HepG2 (cell line): Measurements from ENCODE around the gene TSC22D1. TPM values are rescaled to one million over a fixed set of nuclear protein-coding genes. Genes with fewer than 3 reads are reported as not detected.

Experiments
- ATAC-seq: fragments of 200-7000 bp; cut with Tn5 transposase; 3 replicates; pipeline ENCODE4 v1.9.1; 2020; ENCODE audit warnings: mild to moderate bottlenecking, moderate library complexity
- BruUV-seq: library from RNA; stranded (reverse); fragments of 400-500 nt; replicated peaks from 2 replicates; lab custom pipeline; 2021; lab: Mats Ljungman, UMichigan
- CTCF ChIA-PET: fragments of 300-600 bp; formaldehyde crosslinking; extraction: SDS; loops from one replicate; lab custom pipeline; 2021; ENCODE audit warnings: low total read pairs, inconsistent platforms, low intra/inter-chr PET ratio; lab: Yijun Ruan, JAX
- POLR2A ChIA-PET: fragments of 350-600 bp; sonication (Branson Sonifier 250); formaldehyde crosslinking; loops from one replicate; lab custom pipeline; 2020; ENCODE audit warnings: antibody characterized with exemption, inconsistent platforms; lab: Yijun Ruan, JAX
- DNase-seq: peaks from one replicate; pipeline ENCODE4 v3.0.0-alpha.2; 2015; ENCODE audit warnings: low spot score
- FAIRE-seq: peaks from 3 replicates; lab custom pipeline; 2011; peaks lifted over from hg19 to GRCh38; lab: Jason Lieb, UNC
- H2AFZ ChIP-seq: one replicate; pipeline ENCODE4 v1.6.1; 2011; ENCODE audit warnings: low read length, inconsistent platforms
- H3K27ac ChIP-seq: fragments of 300-600 bp; 3 replicates; pipeline ENCODE4 v1.8.0; 2011; ENCODE audit warnings: mixed run types, mild to moderate bottlenecking, mixed read lengths, low read length, inconsistent platforms; ENCODE audit not compliant: insufficient read depth; ENCODE audit errors: extremely low read length
- H3K27me3 ChIP-seq, 2 experiments: fragments of 200-600 bp in 1 of 2; 2 replicates in 1 of 2; 3 replicates in 1 of 2; pipeline versions ENCODE4 v1.6.0 to v1.8.0; 2011; ENCODE audit warnings: low read length in 2 of 2, mild to moderate bottlenecking in 2 of 2, moderate library complexity in 2 of 2, inconsistent platforms in 1 of 2; ENCODE audit not compliant: insufficient read depth in 2 of 2, control insufficient read depth in 1 of 2
- H3K36me3 ChIP-seq, 2 experiments: fragments of 200-600 bp in 1 of 2; replicated peaks in 1 of 2; 2 replicates in 1 of 2; 3 replicates in 1 of 2; pipeline versions ENCODE4 v1.5.1 to v1.8.0; 2011; ENCODE audit warnings: low read length in 2 of 2, inconsistent platforms in 1 of 2; ENCODE audit not compliant: insufficient read depth in 2 of 2, control insufficient read depth in 1 of 2
- H3K4me1 ChIP-seq: 2 replicates; pipeline ENCODE4 v1.5.1; 2012; ENCODE audit warnings: low read length, inconsistent platforms; ENCODE audit not compliant: insufficient read depth
- H3K4me2 ChIP-seq: 2 replicates; pipeline ENCODE4 v1.6.0; 2011; ENCODE audit warnings: low read depth, low read length, inconsistent platforms
- H3K4me3 ChIP-seq, 3 experiments: fragments of 200-600 bp in 1 of 3; sonication (generic), shearing (Covaris generic) in 1 of 3; replicated peaks in 1 of 3; 2 replicates each; pipeline ENCODE4 v1.5.1; 2011 to 2016; ENCODE audit warnings: low read length in 3 of 3, inconsistent platforms in 2 of 3, low read depth in 2 of 3, mild to moderate bottlenecking in 2 of 3, control low read depth in 1 of 3, mixed read lengths in 1 of 3; ENCODE audit not compliant: insufficient read depth in 1 of 3
- H3K79me2 ChIP-seq: one replicate; pipeline ENCODE4 v1.6.1; 2011; ENCODE audit warnings: low read length, inconsistent platforms; ENCODE audit not compliant: insufficient read depth
- H3K9ac ChIP-seq: 2 replicates; pipeline ENCODE4 v1.6.0; 2011; ENCODE audit warnings: mild to moderate bottlenecking, low read depth, low read length, inconsistent platforms; ENCODE audit not compliant: insufficient read depth
- H3K9me3 ChIP-seq: 2 replicates; pipeline ENCODE4 v1.5.1; 2012; ENCODE audit warnings: mild to moderate bottlenecking, low read length
- H4K20me1 ChIP-seq: 2 replicates; pipeline ENCODE4 v1.6.0; 2011; ENCODE audit warnings: inconsistent platforms, mild to moderate bottlenecking, low read length, moderate library complexity; ENCODE audit not compliant: insufficient read depth
- RBFOX2 ChIP-seq: fragments of 200-400 bp; formaldehyde crosslinking; IDR thresholded peaks from 2 replicates; pipeline ENCODE4 v1.6.1; 2017; ENCODE audit warnings: low read depth, mild to moderate bottlenecking, low read length
- WGBS: methylation state at CpG from one replicate; pipeline ENCODE4 v1.1.6; 2017; ENCODE audit warnings: low lambda C conversion rate; 5-methylcytosine and 5-hydroxymethylcytosine counted together
- in situ Hi-C: cut with HindIII; loops from 2 replicates; pipeline ENCODE4 v1.10.0; 2017; ENCODE audit warnings: low pct_unique_long_range_greater_than_20kb; ENCODE audit not compliant: extremely low pct_ligation_motif_present
- intact Hi-C: fragments of 100-400 bp; cut with micrococcal nuclease; formaldehyde crosslinking; loops from one replicate; pipeline ENCODE4 v1.10.0; 2022; ENCODE audit not compliant: unreplicated experiment
- polyA plus RNA-seq, 8 experiments: library from polyadenylated mRNA; depleted of rRNA in 3 of 8; stranded (reverse) in 7 of 8; unstranded in 1 of 8; fragments of >200 nt; fragmentation: Illumina TruSeq in 4 of 8; extraction: Trizol in 4 of 8; gene quantifications; 2 replicates each; pipeline versions ENCODE4 v1.2.1 to v1.2.3, GENCODE V29; 2011 to 2016; ENCODE audit warnings: low read depth in 4 of 8, missing spikeins in 1 of 8, mixed read lengths in 1 of 8; ENCODE audit not compliant: insufficient read depth in 1 of 8
- total RNA-seq, 5 experiments: library from RNA; depleted of rRNA; stranded (reverse); fragments of >200 nt; fragmentation: Illumina TruSeq; extraction: Trizol; gene quantifications; 2 replicates each; pipeline ENCODE4 v1.2.3, GENCODE V29; 2016; ENCODE audit warnings: low read depth in 1 of 5
- TF ChIP-seq, protein P1 (sequence below): sonication (generic); formaldehyde crosslinking; IDR thresholded peaks from 2 replicates; pipeline ENCODE4 v1.5.1; 2020; ENCODE audit warnings: mild to moderate bottlenecking, missing genetic modification reagents, moderate library complexity

TSC22D1 gene
- total and polyA plus RNA-seq, 2 of the 13 experiments (the other 11 are each of a cell fraction or from before 2014, with no cell fraction given) = 18.4 to 35.7 TPM

DNA sequence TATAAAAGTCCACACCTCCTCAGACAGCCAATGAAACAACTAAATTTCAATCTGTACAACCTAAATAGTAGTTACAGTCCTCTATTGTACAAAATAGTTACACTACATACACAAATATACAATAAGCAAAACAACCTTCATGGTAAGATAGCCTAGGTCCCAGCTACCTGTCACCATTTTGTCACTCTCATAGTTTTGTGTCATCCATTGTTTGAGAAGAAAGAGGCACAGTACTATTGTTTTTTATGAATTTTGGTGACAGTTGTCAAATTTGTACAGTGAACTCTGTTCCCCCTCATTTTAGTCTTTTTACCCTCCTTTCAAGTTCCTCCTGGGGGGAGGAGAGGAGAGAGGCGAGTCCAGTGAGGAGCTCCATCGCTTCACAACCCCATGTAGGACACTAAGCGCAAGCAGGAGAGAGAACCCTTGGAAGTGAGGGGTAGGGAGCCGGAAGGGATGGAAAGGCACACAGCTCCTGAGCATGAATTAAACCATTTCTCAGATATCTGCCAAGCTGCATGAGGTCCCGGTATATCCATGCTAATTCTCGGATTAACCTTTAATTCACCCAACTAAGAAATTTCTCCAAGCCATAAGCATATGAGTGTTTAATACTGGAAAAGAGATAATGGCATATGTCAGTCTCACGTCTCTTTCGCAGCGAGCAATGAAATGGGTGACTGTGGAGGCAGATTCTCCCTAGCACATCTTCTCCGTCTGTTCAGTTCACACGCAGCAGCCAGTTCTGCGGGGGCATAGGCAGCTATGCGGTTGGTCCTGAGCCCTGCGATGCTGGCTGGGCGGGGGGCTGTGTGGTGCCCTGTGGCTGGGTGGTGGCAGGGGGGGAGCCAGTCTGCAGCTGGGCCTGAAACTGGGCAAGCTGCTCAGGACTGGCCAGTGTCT is 142.0 kb downstream of the TSC22D1 start:
- no TSS peak for BruUV-seq
- ChIA-PET CTCF (no interaction called here), POLR2A (interaction anchor here (1.1 to 3.7 kb wide), 5 partner anchors 15 to 243 kb away, joined by 3 to 36 read pairs (median 4); no protein-coding TSS in a partner anchor)
- H3K36me3 ChIP-seq = peaks cover 6 to 15% of the 10 kb centered on the region in 2 experiments; a peak in 3 of 5 replicates
- peak overlapping the region; percentile 55 for H3K27ac ChIP-seq
- TF ChIP-seq, protein P1, sequence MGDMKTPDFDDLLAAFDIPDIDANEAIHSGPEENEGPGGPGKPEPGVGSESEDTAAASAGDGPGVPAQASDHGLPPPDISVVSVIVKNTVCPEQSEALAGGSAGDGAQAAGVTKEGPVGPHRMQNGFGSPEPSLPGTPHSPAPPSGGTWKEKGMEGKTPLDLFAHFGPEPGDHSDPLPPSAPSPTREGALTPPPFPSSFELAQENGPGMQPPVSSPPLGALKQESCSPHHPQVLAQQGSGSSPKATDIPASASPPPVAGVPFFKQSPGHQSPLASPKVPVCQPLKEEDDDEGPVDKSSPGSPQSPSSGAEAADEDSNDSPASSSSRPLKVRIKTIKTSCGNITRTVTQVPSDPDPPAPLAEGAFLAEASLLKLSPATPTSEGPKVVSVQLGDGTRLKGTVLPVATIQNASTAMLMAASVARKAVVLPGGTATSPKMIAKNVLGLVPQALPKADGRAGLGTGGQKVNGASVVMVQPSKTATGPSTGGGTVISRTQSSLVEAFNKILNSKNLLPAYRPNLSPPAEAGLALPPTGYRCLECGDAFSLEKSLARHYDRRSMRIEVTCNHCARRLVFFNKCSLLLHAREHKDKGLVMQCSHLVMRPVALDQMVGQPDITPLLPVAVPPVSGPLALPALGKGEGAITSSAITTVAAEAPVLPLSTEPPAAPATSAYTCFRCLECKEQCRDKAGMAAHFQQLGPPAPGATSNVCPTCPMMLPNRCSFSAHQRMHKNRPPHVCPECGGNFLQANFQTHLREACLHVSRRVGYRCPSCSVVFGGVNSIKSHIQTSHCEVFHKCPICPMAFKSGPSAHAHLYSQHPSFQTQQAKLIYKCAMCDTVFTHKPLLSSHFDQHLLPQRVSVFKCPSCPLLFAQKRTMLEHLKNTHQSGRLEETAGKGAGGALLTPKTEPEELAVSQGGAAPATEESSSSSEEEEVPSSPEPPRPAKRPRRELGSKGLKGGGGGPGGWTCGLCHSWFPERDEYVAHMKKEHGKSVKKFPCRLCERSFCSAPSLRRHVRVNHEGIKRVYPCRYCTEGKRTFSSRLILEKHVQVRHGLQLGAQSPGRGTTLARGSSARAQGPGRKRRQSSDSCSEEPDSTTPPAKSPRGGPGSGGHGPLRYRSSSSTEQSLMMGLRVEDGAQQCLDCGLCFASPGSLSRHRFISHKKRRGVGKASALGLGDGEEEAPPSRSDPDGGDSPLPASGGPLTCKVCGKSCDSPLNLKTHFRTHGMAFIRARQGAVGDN (CRISPR knock-in tag) = no peak
- peak; percentile 24; the same call in 1 of the 2 replicates for TF ChIP-seq RBFOX2
- peaks cover 51% of the 10 kb centered on the region for H3K4me1 ChIP-seq
- no peaks in the 10 kb centered on the region for H4K20me1 ChIP-seq
- no peaks in the 10 kb centered on the region; a peak in 1 of 5 replicates for H3K27me3 ChIP-seq
- WGBS = 97% methylated on average over 15 of the region's 15 CpGs
- peak overlapping the region; percentile 88 for H3K4me2 ChIP-seq
- in situ Hi-C loops = no loop called here
- H3K9me3 ChIP-seq = no peaks in the 10 kb centered on the region
- ATAC-seq (no peak), FAIRE-seq (no peak), DNase-seq (no peak)
- peaks cover 10% of the 10 kb centered on the region for H3K79me2 ChIP-seq
- H2AFZ ChIP-seq = no peak overlapping the region
- H3K9ac ChIP-seq = no peak overlapping the region
- peak overlapping the region in 2 of 3 experiments; percentile 62 to 97; a peak in 2 of 6 replicates for H3K4me3 ChIP-seq
- intact Hi-C loops = no loop called here
